ENCODE results near the gene FOXB2. TPM values are rescaled to one million over a fixed set of nuclear protein-coding genes. Genes with fewer than 3 reads are reported as not detected.
"Not testable (repeated sequence)": the region's sequence is repeated elsewhere in the genome, so short reads cannot be mapped to it uniquely, and the experiment has no call there.

Gene FOXB2
- total RNA-seq, 2 donors from 2014 or later = not detected

DNA sequence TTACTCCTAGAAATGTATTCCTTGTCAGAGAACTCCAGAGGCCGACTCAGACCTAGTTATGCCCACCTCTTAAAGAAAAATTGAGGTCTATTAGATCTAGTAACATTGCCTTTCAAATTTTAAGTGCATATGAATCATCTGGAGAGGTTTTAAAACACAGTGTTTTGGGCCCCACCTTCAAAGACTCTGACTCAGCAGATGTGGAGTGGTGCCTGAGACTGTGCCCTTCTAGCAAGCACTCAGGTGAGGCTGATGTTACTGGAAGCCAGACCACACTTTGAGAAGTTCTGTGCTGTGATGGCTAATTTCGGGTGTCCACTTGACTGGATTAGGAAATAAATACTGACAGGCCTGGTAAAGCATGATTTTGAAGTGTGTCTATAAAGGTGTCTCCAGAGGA is 10.6 kb downstream of the FOXB2 start:
- TF ChIP-seq, protein P1, sequence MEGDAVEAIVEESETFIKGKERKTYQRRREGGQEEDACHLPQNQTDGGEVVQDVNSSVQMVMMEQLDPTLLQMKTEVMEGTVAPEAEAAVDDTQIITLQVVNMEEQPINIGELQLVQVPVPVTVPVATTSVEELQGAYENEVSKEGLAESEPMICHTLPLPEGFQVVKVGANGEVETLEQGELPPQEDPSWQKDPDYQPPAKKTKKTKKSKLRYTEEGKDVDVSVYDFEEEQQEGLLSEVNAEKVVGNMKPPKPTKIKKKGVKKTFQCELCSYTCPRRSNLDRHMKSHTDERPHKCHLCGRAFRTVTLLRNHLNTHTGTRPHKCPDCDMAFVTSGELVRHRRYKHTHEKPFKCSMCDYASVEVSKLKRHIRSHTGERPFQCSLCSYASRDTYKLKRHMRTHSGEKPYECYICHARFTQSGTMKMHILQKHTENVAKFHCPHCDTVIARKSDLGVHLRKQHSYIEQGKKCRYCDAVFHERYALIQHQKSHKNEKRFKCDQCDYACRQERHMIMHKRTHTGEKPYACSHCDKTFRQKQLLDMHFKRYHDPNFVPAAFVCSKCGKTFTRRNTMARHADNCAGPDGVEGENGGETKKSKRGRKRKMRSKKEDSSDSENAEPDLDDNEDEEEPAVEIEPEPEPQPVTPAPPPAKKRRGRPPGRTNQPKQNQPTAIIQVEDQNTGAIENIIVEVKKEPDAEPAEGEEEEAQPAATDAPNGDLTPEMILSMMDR (conservative IDR thresholded peaks at IDR 0.05) = no peak
- 88 to 100% methylated on average over 2 of the region's 2 CpGs for WGBS, 2 experiments (ENCODE audit: insufficient coverage in 1 of 2, insufficient read length in 1 of 2)
- no peak overlapping the region for H3K9ac ChIP-seq (ENCODE audit: extremely low read depth, low read length, poor library complexity, severe bottlenecking)
- H3K27ac ChIP-seq (ENCODE audit: low read depth, low read length) = no peak overlapping the region
- Mint-ChIP-seq H3K27me3 (ENCODE audit: insufficient read depth) (peaks cover 57% of the 10 kb centered on the region), H3K27ac (no peak overlapping the region), H3K4me1 (peaks cover 5% of the 10 kb centered on the region), H3K9me3 (no peaks in the 10 kb centered on the region), H3K4me3 (no peak overlapping the region), H3K36me3 (ENCODE audit: low read depth) (no peaks in the 10 kb centered on the region)
- no peaks in the 10 kb centered on the region for H3K36me3 ChIP-seq (ENCODE audit: control insufficient read depth, insufficient read depth, low read length)
- H3K27me3 ChIP-seq (ENCODE audit: control insufficient read depth, insufficient read depth, low read length, poor library complexity, severe bottlenecking) = peaks cover 36% of the 10 kb centered on the region
- DNase-seq = no peak
- H3K4me1 ChIP-seq (ENCODE audit: control insufficient read depth, insufficient read depth, low read length) = no peaks in the 10 kb centered on the region
- H3K9me3 ChIP-seq (ENCODE audit: control insufficient read depth, low read length) = no peaks in the 10 kb centered on the region
- H3K4me3 ChIP-seq (ENCODE audit: low read length) = no peak overlapping the region

DNA sequence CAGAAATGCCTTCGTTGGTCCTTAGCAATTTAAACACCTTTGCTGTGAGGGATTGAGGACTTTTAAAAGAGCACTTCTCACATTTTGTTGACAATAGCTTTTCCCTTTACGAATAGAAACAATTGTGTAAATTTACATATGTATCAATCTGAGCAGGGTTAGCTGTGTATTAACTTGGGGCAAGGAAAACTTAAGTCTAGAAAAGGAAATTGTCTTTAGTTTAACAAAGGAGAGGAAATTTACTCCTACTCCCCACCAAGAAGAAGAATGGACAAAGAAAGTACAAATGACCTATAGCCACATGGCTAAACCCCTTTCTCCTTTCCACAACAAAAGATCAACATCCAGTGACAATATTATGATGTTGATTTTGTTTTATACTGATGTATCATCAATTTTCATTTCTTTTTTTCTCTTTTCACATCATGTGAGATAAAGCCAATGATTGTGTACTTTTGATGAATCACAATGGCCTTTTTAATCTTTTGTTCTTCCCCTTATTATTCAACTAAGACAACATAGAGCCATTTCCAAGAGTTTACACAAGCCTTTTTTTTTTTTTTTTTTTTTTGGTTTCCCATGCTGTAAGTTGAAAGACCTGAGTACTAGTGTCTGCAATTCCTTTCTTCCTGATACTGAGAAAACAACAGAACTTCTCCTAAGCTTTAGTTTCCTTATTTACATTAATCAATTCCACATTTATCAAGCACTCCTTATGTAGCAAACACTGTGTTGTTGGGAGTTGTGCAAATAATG is 19.0 kb downstream of the FOXB2 start:
- WGBS, 2 experiments (ENCODE audit: insufficient coverage in 1 of 2, insufficient read length in 1 of 2) = 2% methylated on average over 2 of the region's 2 CpGs; no CpG with 5 or more reads in 1 of the 2 experiments
- Histone ChIP-seq H3K9me3 (ENCODE audit: control insufficient read depth, low read length) (no peaks in the 10 kb centered on the region), H3K27ac (ENCODE audit: low read depth, low read length) (no peak overlapping the region), H3K9ac (ENCODE audit: extremely low read depth, low read length, poor library complexity, severe bottlenecking) (no peak overlapping the region), H3K27me3 (ENCODE audit: control insufficient read depth, insufficient read depth, low read length, poor library complexity, severe bottlenecking) (peaks cover 16% of the 10 kb centered on the region), H3K4me3 (ENCODE audit: low read length) (no peak overlapping the region), H3K36me3 (ENCODE audit: control insufficient read depth, insufficient read depth, low read length) (no peaks in the 10 kb centered on the region), H3K4me1 (ENCODE audit: control insufficient read depth, insufficient read depth, low read length) (peaks cover 2% of the 10 kb centered on the region)
- no peak overlapping the region for H3K4me3 Mint-ChIP-seq
- no peaks in the 10 kb centered on the region for H3K9me3 Mint-ChIP-seq
- H3K4me1 Mint-ChIP-seq = peaks cover 12% of the 10 kb centered on the region
- H3K27ac Mint-ChIP-seq = peak overlapping the region; percentile 2
- TF ChIP-seq, protein P1 (conservative IDR thresholded peaks at IDR 0.05) = no peak
- peaks cover 50% of the 10 kb centered on the region for H3K27me3 Mint-ChIP-seq (ENCODE audit: insufficient read depth)
- no peak for DNase-seq
- H3K36me3 Mint-ChIP-seq (ENCODE audit: low read depth) = no peaks in the 10 kb centered on the region

DNA sequence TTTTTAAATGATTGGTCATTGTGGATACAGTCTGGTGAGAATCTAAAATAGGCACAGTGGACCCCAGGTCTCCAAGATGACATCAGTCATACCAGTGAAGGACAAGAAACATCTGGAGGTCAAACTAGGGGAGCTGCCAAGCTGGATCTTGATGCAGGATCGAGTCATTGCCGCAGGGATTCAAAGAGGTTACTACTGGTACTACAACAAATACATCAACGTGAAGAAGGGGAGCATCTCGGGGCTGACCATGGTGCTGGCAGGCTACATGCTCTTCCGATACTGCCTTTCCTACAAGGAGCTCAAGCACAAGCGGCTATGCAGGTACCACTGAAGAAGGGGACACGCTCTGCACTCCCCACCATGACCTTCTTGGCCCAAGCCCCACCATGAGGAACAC is 20.9 kb downstream of the FOXB2 start:
- TF ChIP-seq, protein P1 (conservative IDR thresholded peaks at IDR 0.05) = peak; percentile 31
- peaks cover 39% of the 10 kb centered on the region for H3K27me3 Mint-ChIP-seq (ENCODE audit: insufficient read depth)
- H3K4me1 Mint-ChIP-seq = peaks cover 12% of the 10 kb centered on the region
- no peak overlapping the region for H3K4me3 Mint-ChIP-seq
- no peaks in the 10 kb centered on the region for H3K9me3 Mint-ChIP-seq
- Histone ChIP-seq H3K36me3 (ENCODE audit: control insufficient read depth, insufficient read depth, low read length) (no peaks in the 10 kb centered on the region), H3K4me3 (ENCODE audit: low read length) (no peak overlapping the region), H3K9ac (ENCODE audit: extremely low read depth, low read length, poor library complexity, severe bottlenecking) (no peak overlapping the region), H3K9me3 (ENCODE audit: control insufficient read depth, low read length) (no peaks in the 10 kb centered on the region), H3K4me1 (ENCODE audit: control insufficient read depth, insufficient read depth, low read length) (peaks cover 2% of the 10 kb centered on the region), H3K27ac (ENCODE audit: low read depth, low read length) (no peak overlapping the region), H3K27me3 (ENCODE audit: control insufficient read depth, insufficient read depth, low read length, poor library complexity, severe bottlenecking) (peaks cover 12% of the 10 kb centered on the region)
- no peak for DNase-seq
- no peaks in the 10 kb centered on the region for H3K36me3 Mint-ChIP-seq (ENCODE audit: low read depth)
- H3K27ac Mint-ChIP-seq = no peak overlapping the region
- 81 to 83% methylated on average over 3 to 7 of the region's 7 CpGs for WGBS, 2 experiments (ENCODE audit: insufficient coverage in 1 of 2, insufficient read length in 1 of 2)

DNA sequence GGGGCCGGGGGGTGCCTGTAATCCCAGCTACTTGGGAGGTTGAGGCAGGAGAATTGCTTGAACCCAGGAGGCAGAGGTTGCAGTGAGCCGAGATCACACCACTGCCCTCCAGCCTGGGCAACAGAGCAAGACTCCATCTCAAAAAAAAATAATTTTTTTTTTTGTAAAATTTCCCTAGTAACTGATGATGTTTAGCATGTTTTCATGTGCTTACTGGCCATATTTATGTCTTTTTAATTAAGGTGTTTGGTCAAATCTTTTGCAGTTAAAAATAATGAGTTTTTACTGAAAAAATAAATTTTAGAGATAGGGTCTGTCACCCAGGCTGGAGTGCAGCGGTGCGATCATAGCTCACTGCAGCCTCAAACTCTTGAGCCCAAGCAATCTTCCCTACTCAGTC is 24.3 kb downstream of the FOXB2 start:
- H3K4me1 Mint-ChIP-seq = peaks cover 18% of the 10 kb centered on the region
- H3K9me3 ChIP-seq (ENCODE audit: control insufficient read depth, low read length); H3K36me3 ChIP-seq (ENCODE audit: control insufficient read depth, insufficient read depth, low read length); H3K27me3 ChIP-seq (ENCODE audit: control insufficient read depth, insufficient read depth, low read length, poor library complexity, severe bottlenecking); H3K4me3 ChIP-seq (ENCODE audit: low read length); H3K36me3 Mint-ChIP-seq (ENCODE audit: low read depth); H3K9ac ChIP-seq (ENCODE audit: extremely low read depth, low read length, poor library complexity, severe bottlenecking); H3K4me1 ChIP-seq (ENCODE audit: control insufficient read depth, insufficient read depth, low read length); DNase-seq; H3K9me3 Mint-ChIP-seq; H3K27ac ChIP-seq (ENCODE audit: low read depth, low read length); H3K27ac Mint-ChIP-seq; H3K4me3 Mint-ChIP-seq: not testable (repeated sequence)
- H3K27me3 Mint-ChIP-seq (ENCODE audit: insufficient read depth) = peaks cover 16% of the 10 kb centered on the region
- WGBS, 2 experiments (ENCODE audit: insufficient coverage in 1 of 2, insufficient read length in 1 of 2) = 97% methylated on average over 3 of the region's 4 CpGs; no CpG with 5 or more reads in 1 of the 2 experiments

DNA sequence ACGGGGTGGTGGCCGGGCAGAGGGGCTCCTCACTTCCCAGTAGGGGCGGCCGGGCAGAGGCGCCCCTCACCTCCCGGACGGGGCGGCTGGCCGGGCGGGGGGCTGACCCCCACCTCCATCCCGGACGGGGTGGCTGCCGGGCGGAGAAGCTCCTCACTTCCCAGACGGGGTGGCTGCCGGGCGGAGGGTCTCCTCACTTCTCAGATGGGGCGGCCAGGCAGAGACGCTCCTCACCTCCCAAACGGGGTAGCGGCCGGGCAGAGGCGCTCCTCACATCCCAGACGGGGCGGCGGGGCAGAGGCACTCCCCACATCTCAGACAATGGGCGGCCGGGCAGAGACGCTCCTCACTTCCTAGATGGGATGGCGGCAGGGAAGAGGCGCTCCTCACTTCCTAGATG is 41.2 kb downstream of the FOXB2 start:
- H3K36me3 Mint-ChIP-seq (ENCODE audit: low read depth); H3K4me1 ChIP-seq (ENCODE audit: control insufficient read depth, insufficient read depth, low read length); H3K9me3 ChIP-seq (ENCODE audit: control insufficient read depth, low read length); H3K27me3 ChIP-seq (ENCODE audit: control insufficient read depth, insufficient read depth, low read length, poor library complexity, severe bottlenecking); H3K4me1 Mint-ChIP-seq; H3K36me3 ChIP-seq (ENCODE audit: control insufficient read depth, insufficient read depth, low read length); H3K27ac Mint-ChIP-seq; H3K9ac ChIP-seq (ENCODE audit: extremely low read depth, low read length, poor library complexity, severe bottlenecking); H3K27ac ChIP-seq (ENCODE audit: low read depth, low read length); H3K4me3 ChIP-seq (ENCODE audit: low read length); H3K4me3 Mint-ChIP-seq; DNase-seq; H3K27me3 Mint-ChIP-seq (ENCODE audit: insufficient read depth): not testable (repeated sequence)
- WGBS, 2 experiments (ENCODE audit: insufficient coverage in 1 of 2, insufficient read length in 1 of 2) = 92% methylated on average over 19 of the region's 31 CpGs; no CpG with 5 or more reads in 1 of the 2 experiments
- H3K9me3 Mint-ChIP-seq = peaks cover 20% of the 10 kb centered on the region

All from endodermal cell (in vitro differentiated cells).